Stimulated activated CD4-positive, alpha-beta T cell treated with anti-CD3 and anti-CD28 coated beads, Interleukin-4, amount 100 ng/mL, for 24 hours (primary cell): ENCODE measurements around the gene ANKRD35.
A peak's percentile ranks its signal among the peaks of the same experiment; 100 is the strongest.
"Not testable (repeated sequence)": the region's sequence is repeated elsewhere in the genome, so short reads cannot be mapped to it uniquely, and the experiment has no call there.

Experiments
- DNase-seq: peaks from one replicate; pipeline ENCODE4 v3.0.0-alpha.2; 2020

Gene ANKRD35

GRCh38 chr1:145849356-145850160 lies 36.1 kb downstream of the ANKRD35 start:
- DNase-seq = no peak

- DNase-seq = no peak
These were observed 37.8 kb downstream of the ANKRD35 start for GRCh38 chr1:145847827-145848226.

- peak; percentile 41 for DNase-seq
These were observed 39.5 kb downstream of the ANKRD35 start for GRCh38 chr1:145846201-145846612.

GRCh38 chr1:145845514-145846161 lies 40.0 kb downstream of the ANKRD35 start, which contains the start of gene NUDT17:
NUDT17 (plus strand) TSS chr1:145845630; CDS start chr1:145845641, 11 bp downstream.
- peak; percentile 81 for DNase-seq

- DNase-seq = no peak
These were observed 40.5 kb downstream of the ANKRD35 start for GRCh38 chr1:145845144-145845513.

GRCh38 chr1:145843031-145843430 lies 42.6 kb downstream of the ANKRD35 start:
- no peak for DNase-seq

- DNase-seq = no peak
These were observed 48.0 kb downstream of the ANKRD35 start for GRCh38 chr1:145837656-145838055.

GRCh38 chr1:145830810-145831209 lies 54.9 kb downstream of the ANKRD35 start:
- DNase-seq = not testable (repeated sequence)

- peak; percentile 41 for DNase-seq
These were observed 57.2 kb downstream of the ANKRD35 start for GRCh38 chr1:145828367-145829026.

GRCh38 chr1:145827966-145828365 lies 57.7 kb downstream of the ANKRD35 start:
- DNase-seq = no peak

GRCh38 chr1:145826030-145826429 lies 59.6 kb downstream of the ANKRD35 start:
- DNase-seq = no peak

GRCh38 chr1:145824499-145824842 lies 61.2 kb downstream of the ANKRD35 start:
- no peak for DNase-seq

- peak; percentile 84 for DNase-seq
These were observed 61.8 kb downstream of the ANKRD35 start, which contains the start of the genes POLR3C and RNF115 for GRCh38 chr1:145823565-145824498. POLR3C (plus strand) TSS chr1:145824200; CDS start chr1:145825777, 1,577 bp downstream. RNF115 (minus strand) TSS chr1:145824095; CDS start chr1:145823873, 222 bp downstream.

GRCh38 chr1:145822779-145823331 lies 62.8 kb downstream of the ANKRD35 start:
- DNase-seq = not testable (repeated sequence)

GRCh38 chr1:145818095-145818494 lies 67.6 kb downstream of the ANKRD35 start:
- not testable (repeated sequence) for DNase-seq
